Mucosa of rectum (tissue), 2 donors: ENCODE data around the gene ZNF391.

Experiments
- H3K27ac ChIP-seq, 2 donors: one replicate each; pipeline ENCODE4 v1.7.0; 2013; ENCODE audit warnings: inconsistent platforms in 2 of 2, low read depth in 2 of 2, low read length in 2 of 2
- H3K27me3 ChIP-seq, 2 donors: one replicate each; pipeline ENCODE4 v1.7.0; 2013; ENCODE audit warnings: low read length in 2 of 2; ENCODE audit not compliant: control insufficient read depth in 2 of 2, insufficient read depth in 2 of 2
- H3K36me3 ChIP-seq, 2 donors: one replicate each; pipeline ENCODE4 v1.7.0; 2013; ENCODE audit warnings: low read length in 2 of 2; ENCODE audit not compliant: control insufficient read depth in 2 of 2, insufficient read depth in 2 of 2
- H3K4me1 ChIP-seq, 2 donors: one replicate each; pipeline ENCODE4 v1.7.0; 2013; ENCODE audit warnings: low read length in 2 of 2, mild to moderate bottlenecking in 1 of 2; ENCODE audit not compliant: control insufficient read depth in 2 of 2, insufficient read depth in 2 of 2
- H3K4me3 ChIP-seq, 2 donors: one replicate each; pipeline ENCODE4 v1.7.0; 2013; ENCODE audit warnings: low read length in 2 of 2
- H3K9ac ChIP-seq, 2 donors: one replicate each; pipeline ENCODE4 v1.7.0; 2013; ENCODE audit warnings: low read length in 2 of 2, low read depth in 1 of 2, mild to moderate bottlenecking in 1 of 2
- H3K9me3 ChIP-seq, 2 donors: one replicate each; pipeline ENCODE4 v1.7.0; 2013; ENCODE audit warnings: low read length in 2 of 2; ENCODE audit not compliant: control insufficient read depth in 2 of 2
- donor health status: healthy.
- donor health status: Normal muscosa, but diverticular disease.

ZNF391 gene

DNA sequence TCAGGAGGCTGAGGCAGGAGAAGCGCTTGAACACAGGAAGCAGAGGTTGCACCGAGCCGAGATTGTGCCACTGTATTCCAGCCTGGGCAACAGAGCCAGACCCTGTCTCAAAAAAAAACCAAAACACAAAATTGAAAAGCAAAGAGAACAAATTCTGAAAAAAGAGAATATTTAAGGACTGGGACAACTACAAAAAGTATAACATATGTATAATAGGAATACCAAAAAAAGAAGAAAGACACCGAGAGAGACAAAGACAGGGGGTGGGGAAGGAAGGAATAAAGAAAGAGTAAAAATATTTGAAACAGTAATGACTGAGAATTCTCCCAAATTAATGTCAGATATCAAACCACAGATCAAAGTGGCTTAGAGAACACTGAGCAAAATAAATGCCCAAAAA lies 5.5 kb upstream of the ZNF391 start:
- Histone ChIP-seq H3K27me3 (no peaks in the 10 kb centered on the region), H3K27ac (no peak overlapping the region), H3K36me3 (no peaks in the 10 kb centered on the region), H3K4me3 (no peak overlapping the region), H3K9me3 (no peaks in the 10 kb centered on the region), H3K9ac (no peak overlapping the region), H3K4me1 (no peaks in the 10 kb centered on the region)

DNA sequence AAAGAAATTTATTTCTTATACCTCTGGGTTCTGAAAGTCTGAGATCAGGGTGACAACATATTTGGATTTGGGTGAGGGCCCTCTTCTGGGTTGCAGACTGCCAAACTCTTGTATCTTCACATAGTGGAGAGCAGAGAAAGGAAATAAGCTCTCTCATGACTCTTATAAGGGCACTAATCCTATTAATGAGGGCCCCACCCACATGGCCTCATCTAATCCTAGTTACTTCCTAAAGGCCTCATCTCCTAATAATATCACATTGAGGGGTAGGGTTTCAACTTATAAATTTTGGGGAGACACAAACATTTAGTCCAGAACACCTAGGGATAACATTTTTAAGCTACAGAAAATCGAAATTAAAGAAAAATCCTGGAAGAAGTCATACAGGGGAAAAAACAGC lies 5.1 kb upstream of the ZNF391 start:
- no peaks in the 10 kb centered on the region for H3K27me3 ChIP-seq
- H3K36me3 ChIP-seq = no peaks in the 10 kb centered on the region
- no peak overlapping the region for H3K27ac ChIP-seq
- no peaks in the 10 kb centered on the region for H3K9me3 ChIP-seq
- H3K9ac ChIP-seq = no peak overlapping the region
- H3K4me1 ChIP-seq = peaks cover 0 to 2% of the 10 kb centered on the region in 2 donors
- no peak overlapping the region for H3K4me3 ChIP-seq

DNA sequence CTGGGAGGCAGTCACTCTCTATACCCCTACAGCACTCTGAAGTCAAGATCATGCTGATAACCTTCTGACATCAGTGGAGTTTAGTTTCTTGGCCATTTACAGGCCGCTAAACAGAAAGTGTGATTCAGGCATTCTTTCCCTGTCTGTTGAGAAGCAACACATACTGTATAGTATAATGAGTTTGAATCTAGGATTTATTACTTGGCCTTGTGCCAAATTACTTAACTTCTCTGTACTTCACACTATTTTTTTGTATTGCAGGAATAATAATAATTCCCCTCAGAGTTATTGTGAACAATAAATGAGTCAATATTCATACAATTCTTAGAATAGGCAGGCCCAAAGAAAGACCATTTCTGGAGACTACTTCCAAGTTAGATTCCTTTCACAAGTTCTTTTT lies 4.1 kb downstream of the ZNF391 start:
- Histone ChIP-seq H3K27ac (no peak overlapping the region), H3K27me3 (no peaks in the 10 kb centered on the region), H3K4me1 (peaks cover 2 to 6% of the 10 kb centered on the region in 2 donors), H3K9me3 (no peaks in the 10 kb centered on the region), H3K36me3 (no peaks in the 10 kb centered on the region), H3K9ac (no peak overlapping the region), H3K4me3 (no peak overlapping the region)

DNA sequence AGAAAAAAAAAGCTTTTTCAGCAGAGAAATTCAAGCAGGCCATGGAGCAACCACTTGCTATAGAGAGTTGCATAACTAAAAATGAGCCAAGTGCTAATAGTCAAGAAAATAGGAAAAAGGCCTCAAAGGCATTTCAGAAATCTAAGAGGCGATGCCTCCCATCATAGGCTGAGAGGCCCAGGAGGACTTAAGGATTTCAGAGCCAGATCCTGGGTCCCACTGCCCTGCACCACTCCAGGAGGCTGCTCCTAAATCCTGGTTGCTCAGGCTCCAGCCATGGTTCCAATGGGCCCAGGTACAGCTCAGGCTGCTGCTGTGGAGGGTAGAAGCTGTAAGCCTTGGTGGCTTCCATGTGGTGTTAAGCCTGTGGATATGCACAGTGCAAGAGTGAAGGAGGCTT lies 5.5 kb downstream of the ZNF391 start:
- H3K27me3 ChIP-seq = no peaks in the 10 kb centered on the region
- H3K36me3 ChIP-seq = no peaks in the 10 kb centered on the region
- no peak overlapping the region for H3K27ac ChIP-seq
- peaks cover 0 to 4% of the 10 kb centered on the region in 2 donors for H3K4me1 ChIP-seq
- H3K9me3 ChIP-seq = no peaks in the 10 kb centered on the region
- no peak overlapping the region for H3K9ac ChIP-seq
- no peak overlapping the region for H3K4me3 ChIP-seq

DNA sequence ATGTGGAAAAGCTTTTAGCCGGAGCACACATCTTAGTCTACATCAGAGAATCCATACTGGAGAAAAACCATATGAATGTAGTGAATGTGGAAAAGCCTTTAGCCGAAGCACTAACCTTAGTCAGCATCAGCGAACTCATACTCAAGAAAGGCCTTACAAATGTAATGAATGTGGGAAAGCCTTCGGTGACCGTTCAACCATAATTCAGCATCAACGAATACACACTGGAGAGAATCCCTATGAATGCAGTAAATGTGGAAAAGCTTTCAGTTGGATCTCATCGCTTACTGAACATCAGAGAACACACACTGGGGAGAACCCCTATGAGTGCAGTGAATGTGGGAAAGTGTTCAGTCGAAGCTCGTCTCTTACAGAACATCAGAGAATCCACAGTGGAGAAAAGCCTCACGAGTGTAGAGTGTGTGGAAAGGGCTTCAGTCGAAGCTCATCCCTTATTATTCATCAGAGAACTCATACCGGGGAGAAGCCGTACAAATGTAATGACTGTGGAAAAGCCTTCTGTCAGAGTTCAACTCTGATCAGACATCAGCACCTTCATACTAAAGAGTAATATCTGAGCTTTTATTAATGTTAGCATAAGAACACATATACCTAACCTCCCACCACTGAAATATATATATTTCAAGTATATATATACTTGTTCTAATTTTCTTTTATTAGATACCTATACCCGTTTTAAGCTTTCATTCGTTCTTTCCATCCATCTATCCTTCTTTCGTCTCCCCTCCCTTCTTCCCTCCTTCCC lies 12.5 kb downstream of the ZNF391 start:
- Histone ChIP-seq H3K9ac (no peak overlapping the region), H3K9me3 (peaks cover 5 to 8% of the 10 kb centered on the region in 2 donors), H3K4me1 (no peaks in the 10 kb centered on the region), H3K4me3 (no peak overlapping the region), H3K27me3 (no peaks in the 10 kb centered on the region), H3K36me3 (no peaks in the 10 kb centered on the region), H3K27ac (no peak overlapping the region)

DNA sequence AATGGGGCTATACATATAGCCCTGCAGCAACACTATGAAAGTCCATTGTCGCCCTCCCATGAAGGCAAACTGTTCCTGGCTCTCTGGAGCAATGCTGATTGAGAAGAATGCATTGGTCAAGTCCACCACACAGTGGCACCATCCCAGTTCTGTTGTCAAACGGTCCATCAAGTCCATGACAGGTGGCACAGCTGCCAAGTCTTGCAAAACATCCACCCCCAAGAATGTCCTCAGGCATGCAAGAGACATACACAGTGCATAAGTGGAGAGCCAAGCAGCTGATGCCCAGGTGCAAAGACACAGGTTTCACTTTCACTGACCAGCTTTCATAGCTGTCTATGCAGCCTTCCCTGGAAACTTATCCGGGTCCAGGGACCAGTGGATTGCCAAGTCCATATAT lies 17.5 kb downstream of the ZNF391 start:
- Histone ChIP-seq H3K36me3 (no peaks in the 10 kb centered on the region), H3K27me3 (no peaks in the 10 kb centered on the region), H3K27ac (no peak overlapping the region)

DNA sequence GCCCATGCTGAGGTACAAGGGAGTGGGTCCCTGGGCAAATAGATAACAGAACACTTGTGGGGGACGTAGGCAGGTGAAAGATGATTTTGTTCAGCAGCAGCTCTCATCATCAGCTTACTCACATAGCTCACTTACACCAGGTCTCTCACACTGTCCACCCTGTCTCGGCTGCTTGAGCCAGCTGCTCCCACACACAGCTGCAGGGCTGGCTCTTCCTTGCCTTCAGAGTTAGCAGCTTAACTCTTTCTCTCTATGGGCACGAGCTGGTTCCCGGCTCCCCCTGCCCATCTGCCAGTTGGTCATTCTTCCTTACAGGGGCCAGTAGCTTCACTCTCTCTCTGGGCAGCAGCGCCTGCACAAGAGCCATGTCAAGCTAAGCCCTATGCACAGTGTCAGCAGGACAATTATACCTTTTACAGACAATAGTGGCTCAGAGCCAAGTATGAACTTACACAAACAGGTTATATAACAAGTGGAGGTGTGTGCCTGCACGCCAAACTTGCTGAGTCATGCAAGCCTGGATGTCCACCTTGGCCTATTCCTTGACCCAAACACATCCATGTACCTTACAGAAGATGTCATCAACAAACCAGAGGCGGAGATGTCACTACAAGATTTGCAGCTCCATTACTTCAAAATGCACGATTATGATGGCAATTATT lies 18.7 kb downstream of the ZNF391 start:
- Histone ChIP-seq H3K36me3 (no peaks in the 10 kb centered on the region), H3K4me3 (no peak overlapping the region), H3K27me3 (no peaks in the 10 kb centered on the region), H3K4me1 (no peaks in the 10 kb centered on the region), H3K9ac (no peak overlapping the region), H3K9me3 (peaks cover 2 to 3% of the 10 kb centered on the region in 2 donors), H3K27ac (no peak overlapping the region)

More for the DNA sequence above, 17.5 kb downstream of the ZNF391 start:
- Histone ChIP-seq H3K4me3 (no peak overlapping the region), H3K4me1 (no peaks in the 10 kb centered on the region), H3K9ac (no peak overlapping the region), H3K9me3 (peaks cover 2 to 3% of the 10 kb centered on the region in 2 donors)

DNA sequence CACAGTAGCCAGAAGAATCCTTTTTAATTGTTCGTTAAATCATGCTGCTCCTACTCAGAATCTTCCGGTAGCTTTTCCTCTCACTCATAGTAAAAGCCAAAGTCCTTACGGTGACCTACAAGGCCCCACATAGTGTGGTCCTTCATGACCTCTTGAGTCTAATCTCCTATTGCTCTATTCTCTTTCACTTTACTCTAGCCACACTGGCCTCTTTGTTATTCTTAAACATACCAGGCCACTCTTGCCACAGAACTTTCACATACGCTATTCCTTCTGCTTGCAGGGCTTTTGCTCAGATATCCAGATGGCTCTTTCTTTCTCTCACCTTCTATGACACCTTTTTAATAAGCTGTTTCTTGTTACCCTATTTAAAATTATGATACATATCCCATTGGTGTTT lies 25.7 kb downstream of the ZNF391 start:
- Histone ChIP-seq H3K27ac (no peak overlapping the region), H3K9ac (no peak overlapping the region), H3K4me3 (no peak overlapping the region), H3K4me1 (no peaks in the 10 kb centered on the region), H3K9me3 (peaks cover 0 to 4% of the 10 kb centered on the region in 2 donors), H3K27me3 (no peaks in the 10 kb centered on the region), H3K36me3 (no peaks in the 10 kb centered on the region)

DNA sequence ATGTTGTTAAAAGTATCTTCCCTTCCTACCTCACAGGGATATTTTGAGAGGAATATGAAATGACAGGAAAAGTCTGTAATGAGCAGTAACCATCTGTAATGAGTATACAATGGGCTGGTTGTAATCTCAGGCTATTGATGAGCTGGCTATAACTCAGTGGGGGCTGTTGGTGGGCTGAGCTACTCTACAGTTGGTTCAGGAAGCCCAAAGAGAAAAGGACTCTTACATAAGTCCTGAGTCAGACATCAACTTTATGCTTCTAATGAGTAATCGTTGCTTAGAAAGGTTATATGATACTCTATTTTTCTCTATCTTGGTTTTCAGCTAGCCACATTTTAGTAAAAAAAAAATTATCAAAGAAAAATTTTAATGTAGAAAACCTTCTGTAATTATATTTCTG lies 26.4 kb downstream of the ZNF391 start:
- Histone ChIP-seq H3K36me3 (no peaks in the 10 kb centered on the region), H3K4me3 (no peak overlapping the region), H3K9ac (no peak overlapping the region), H3K27ac (no peak overlapping the region), H3K9me3 (peaks cover 0 to 4% of the 10 kb centered on the region in 2 donors), H3K4me1 (no peaks in the 10 kb centered on the region), H3K27me3 (no peaks in the 10 kb centered on the region)

DNA sequence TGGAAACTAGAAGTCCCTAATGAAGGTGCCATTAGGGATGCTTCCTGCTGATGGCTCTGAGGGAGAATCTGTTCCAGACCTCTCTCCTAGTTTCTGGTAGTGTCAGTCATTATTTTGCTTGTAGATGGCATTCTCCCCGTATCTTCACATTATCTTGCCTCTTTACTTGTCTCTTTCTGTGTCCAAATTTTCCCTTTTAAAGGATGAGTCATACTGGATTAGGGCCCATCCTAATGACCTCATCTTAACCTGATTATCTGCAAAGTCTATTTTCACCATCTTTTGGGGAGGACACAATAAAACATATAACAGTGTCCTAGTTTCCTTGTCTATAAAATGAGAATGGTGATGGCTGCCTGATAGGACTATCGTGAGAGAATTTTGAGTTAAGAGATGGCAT lies 27.3 kb downstream of the ZNF391 start:
- H3K27me3 ChIP-seq = no peaks in the 10 kb centered on the region
- no peak overlapping the region for H3K27ac ChIP-seq
- no peak overlapping the region for H3K4me3 ChIP-seq
- H3K36me3 ChIP-seq = no peaks in the 10 kb centered on the region
- H3K9me3 ChIP-seq = peaks cover 0 to 4% of the 10 kb centered on the region in 2 donors
- no peak overlapping the region for H3K9ac ChIP-seq
- H3K4me1 ChIP-seq = no peaks in the 10 kb centered on the region
